IPS DF 19.7 (cell line): ENCODE data around the gene C1QL1.

Source experiments
- DNase-seq: peaks from one replicate; pipeline ENCODE4 v3.0.0-alpha.2; 2013; ENCODE audit warnings: low read depth, low spot score

Gene C1QL1

GRCh38 chr17:44915862-44916780 is 52.0 kb downstream of the C1QL1 start:
- DNase-seq: no peak

- DNase-seq: no peak
Measured at GRCh38 chr17:44915321-44915726, 52.8 kb downstream of the C1QL1 start, which contains the start of gene GFAP. GFAP (minus strand) TSS chr17:44915500; CDS start chr17:44915486, 14 bp downstream.

- DNase-seq: no peak
Measured at GRCh38 chr17:44914698-44915271, 53.3 kb downstream of the C1QL1 start.

GRCh38 chr17:44914148-44914547 is 54.0 kb downstream of the C1QL1 start:
- DNase-seq: no peak

- no peak for DNase-seq
Measured at GRCh38 chr17:44913676-44914075, 54.4 kb downstream of the C1QL1 start.

GRCh38 chr17:44912763-44913544 is 55.1 kb downstream of the C1QL1 start:
- no peak for DNase-seq

- DNase-seq: peak; percentile 57
Measured at GRCh38 chr17:44911133-44912001, 56.7 kb downstream of the C1QL1 start.

- no peak for DNase-seq
Measured at GRCh38 chr17:44910231-44911106, 57.6 kb downstream of the C1QL1 start.
